NB4 (cell line): ENCODE measurements around the gene CAMTA1.

ENCODE experiments used
- DNase-seq: peaks from one replicate; pipeline ENCODE4 v3.0.0; 2010; ENCODE audit warnings: low read depth
- H3K4me3 ChIP-seq: one replicate; pipeline ENCODE4 v1.5.1; 2011; ENCODE audit warnings: mild to moderate bottlenecking, low read depth, low read length, moderate library complexity
- CTCF ChIP-seq: IDR thresholded peaks from one replicate; pipeline ENCODE4 v1.5.1; 2012; ENCODE audit warnings: low read depth, low read length
- MAX ChIP-seq: IDR thresholded peaks from 2 replicates; pipeline ENCODE4 v1.6.1; 2011; ENCODE audit warnings: low read depth, low read length
- MYC ChIP-seq: IDR thresholded peaks from 2 replicates; pipeline ENCODE4 v1.6.1; 2011; ENCODE audit warnings: low read depth, low read length
- POLR2A ChIP-seq: IDR thresholded peaks from 2 replicates; pipeline ENCODE4 v1.6.1; 2011; ENCODE audit warnings: mild to moderate bottlenecking; ENCODE audit not compliant: insufficient read length; ENCODE audit errors: extremely low read depth

Gene CAMTA1

GRCh38 chr1:6928106-6928885, 143.0 kb downstream of the CAMTA1 start:
- no peak for DNase-seq
- TF ChIP-seq POLR2A (no peak), MAX (no peak)
- no peak overlapping the region for H3K4me3 ChIP-seq

DNA sequence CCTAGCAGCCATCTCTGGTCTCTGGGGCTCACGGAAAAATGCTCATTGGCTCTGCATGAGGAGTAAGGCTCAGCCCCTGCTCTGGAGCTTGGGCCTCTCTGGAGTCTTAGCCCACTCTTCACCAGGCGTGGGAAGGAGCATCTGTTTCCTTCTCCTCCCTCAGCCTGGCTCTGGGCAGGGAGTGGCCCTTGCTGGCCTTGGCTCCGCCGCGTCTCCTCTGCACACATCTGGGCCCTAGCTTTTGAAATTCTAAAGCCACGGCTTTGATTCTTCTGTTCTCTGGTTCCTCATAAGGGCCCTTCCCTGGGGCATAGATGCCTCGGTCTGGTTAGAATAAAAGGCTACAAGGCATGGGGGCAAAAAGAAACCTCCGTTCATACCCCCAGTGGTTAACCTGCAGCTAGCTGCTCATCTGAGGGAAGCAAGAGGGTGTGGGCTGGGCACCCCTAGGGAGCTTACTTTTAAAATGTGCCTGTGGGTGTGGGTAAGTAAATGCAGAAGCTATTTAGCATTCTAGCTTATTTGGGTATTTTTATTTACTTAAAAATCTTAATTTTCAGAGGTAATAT, 145.6 kb downstream of the CAMTA1 start:
- no peak for DNase-seq
- no peak overlapping the region for H3K4me3 ChIP-seq
- no peak for TF ChIP-seq POLR2A
- no peak for TF ChIP-seq CTCF
- TF ChIP-seq MYC = no peak
- TF ChIP-seq MAX = no peak

GRCh38 chr1:6935361-6935883, 150.2 kb downstream of the CAMTA1 start:
- H3K4me3 ChIP-seq = no peak overlapping the region
- TF ChIP-seq CTCF = no peak

DNA sequence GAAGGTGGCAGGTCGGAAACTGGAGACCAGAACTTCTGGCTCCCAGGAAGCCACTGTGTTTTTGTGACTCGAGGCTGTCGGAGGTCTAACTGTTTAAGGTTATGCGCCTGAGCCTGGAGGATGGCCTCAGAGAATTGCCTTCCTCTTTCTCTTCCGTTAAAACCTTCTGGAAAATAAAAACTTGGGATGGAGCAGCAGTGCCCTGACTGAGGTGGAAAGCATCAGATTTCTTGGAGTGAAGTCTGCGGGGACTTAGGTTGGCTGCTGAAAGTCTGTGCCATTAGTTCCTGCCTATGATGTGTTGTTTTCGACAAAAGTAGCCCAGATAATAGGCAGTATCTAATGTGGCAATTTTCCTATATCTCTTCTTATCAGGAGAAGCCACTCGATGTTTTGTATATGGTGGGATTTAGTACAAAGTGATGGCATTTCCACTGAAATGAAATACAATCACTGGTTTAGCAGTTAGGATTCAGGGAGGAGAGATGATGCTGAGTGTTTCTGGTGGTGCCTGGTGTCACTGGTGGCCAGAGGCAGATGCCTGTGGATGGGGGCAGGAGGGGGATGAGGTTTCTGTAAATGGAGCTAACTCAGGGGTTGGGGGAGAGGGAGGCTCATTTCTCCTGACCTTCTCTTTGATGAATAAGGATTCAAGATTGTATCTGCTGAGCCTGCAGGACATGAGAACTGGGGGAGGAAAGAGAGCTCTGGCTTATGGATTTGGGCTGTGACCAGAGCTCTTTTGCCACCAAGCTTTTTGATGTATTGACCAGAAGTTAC, 150.8 kb downstream of the CAMTA1 start:
- no peak overlapping the region for H3K4me3 ChIP-seq
- TF ChIP-seq POLR2A (no peak), MAX (no peak), MYC (no peak), CTCF (no peak)
- DNase-seq = no peak

More at GRCh38 chr1:6935361-6935883, 150.2 kb downstream of the CAMTA1 start:
- no peak for DNase-seq

GRCh38 chr1:6937048-6937447, 151.8 kb downstream of the CAMTA1 start:
- TF ChIP-seq CTCF (no peak), MAX (no peak), POLR2A (no peak), MYC (no peak)
- DNase-seq = no peak

DNA sequence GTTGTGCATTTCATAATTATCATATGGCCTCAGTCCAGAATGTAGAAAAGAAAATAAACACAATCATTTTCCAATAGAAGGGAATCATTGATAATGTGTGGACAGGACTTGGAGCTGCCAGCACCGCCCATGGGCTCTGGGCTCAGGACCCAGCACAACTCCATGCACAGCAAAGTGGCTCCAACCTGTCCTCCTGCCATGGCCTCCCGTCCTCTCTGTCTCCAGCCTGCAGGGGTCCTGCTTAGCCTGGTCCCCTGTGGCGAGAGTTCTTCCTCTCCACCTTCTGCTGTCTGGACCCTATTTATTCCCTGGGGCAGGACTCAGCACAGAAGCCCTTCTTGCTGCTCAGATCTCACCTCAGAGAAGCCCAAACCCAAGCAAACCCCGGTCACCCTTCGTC, 154.1 kb downstream of the CAMTA1 start:
- no peak for TF ChIP-seq MAX
- no peak for DNase-seq
- H3K4me3 ChIP-seq = no peak overlapping the region

More at GRCh38 chr1:6937048-6937447, 151.8 kb downstream of the CAMTA1 start:
- no peak overlapping the region for H3K4me3 ChIP-seq
